GM12878 (cell line): ENCODE measurements around the gene PPP4R4.
"Not testable (repeated sequence)": the region's sequence is repeated elsewhere in the genome, so short reads cannot be mapped to it uniquely, and the experiment has no call there.

ENCODE experiments used
- CEBPB ChIP-seq, 2 experiments: fragments of 150-350 bp in 1 of 2; IDR thresholded peaks; 2 replicates each; pipeline ENCODE4 v1.6.1; 2012 to 2014; ENCODE audit warnings: low read depth in 2 of 2, low read length in 2 of 2, borderline replicate concordance in 1 of 2, inconsistent platforms in 1 of 2
- CHD1 ChIP-seq: IDR thresholded peaks from 2 replicates; pipeline ENCODE4 v1.6.1; 2012; ENCODE audit warnings: low read depth, low read length, improper control_type of control experiment
- MYC ChIP-seq: IDR thresholded peaks from 2 replicates; pipeline ENCODE4 v1.6.1; 2011; ENCODE audit warnings: mild to moderate bottlenecking, low read length, moderate library complexity, inconsistent platforms; ENCODE audit not compliant: insufficient read depth, insufficient replicate concordance, insufficient read length, severe bottlenecking
- TF ChIP-seq, protein P1 (sequence below): fragments of 450-650 bp; IDR thresholded peaks from 2 replicates; pipeline ENCODE4 v1.6.1; 2017; ENCODE audit warnings: mild to moderate bottlenecking, low read depth, inconsistent platforms; ENCODE audit not compliant: poor library complexity, severe bottlenecking
- TF ChIP-seq, protein P2 (sequence below), 3 experiments: IDR thresholded peaks in 2 of 3; conservative IDR thresholded peaks in 1 of 3; 2 replicates each; pipeline ENCODE4 v1.5.1; 2011; ENCODE audit warnings: low read depth in 3 of 3, low read length in 3 of 3, mild to moderate bottlenecking in 3 of 3, control low read depth in 2 of 3, moderate library complexity in 2 of 3, inconsistent platforms in 1 of 3, mixed read lengths in 1 of 3; ENCODE audit not compliant: control insufficient read depth in 2 of 3, insufficient read depth in 1 of 3; ENCODE audit errors: extremely low read depth in 1 of 3
- TF ChIP-seq, protein P3 (sequence below): IDR thresholded peaks from 2 replicates; pipeline ENCODE4 v1.6.1; 2012; ENCODE audit warnings: mild to moderate bottlenecking, low read depth, low read length
- TF ChIP-seq, protein P4 (sequence below): IDR thresholded peaks from 2 replicates; pipeline ENCODE4 v1.6.1; 2012; ENCODE audit warnings: improper control_type of control experiment, low read depth, low read length; ENCODE audit not compliant: insufficient replicate concordance

DNA sequence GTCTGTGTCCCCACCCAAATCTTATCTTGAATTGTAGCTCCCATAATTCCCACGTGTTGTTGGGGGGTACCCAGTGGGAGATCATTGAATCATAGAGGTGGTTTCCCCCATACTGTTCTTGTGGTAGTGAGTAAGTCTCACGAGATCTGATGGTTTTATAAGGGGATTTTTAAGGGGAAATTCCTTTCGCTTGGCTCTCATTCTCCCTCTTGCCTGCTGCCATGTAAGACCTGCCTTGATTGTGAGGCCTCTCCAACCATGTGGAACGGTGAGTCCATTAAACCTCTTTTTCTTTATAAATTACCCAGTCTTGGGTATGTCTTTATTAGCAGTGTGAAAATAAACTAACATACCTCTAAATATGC lies 122.0 kb downstream of the PPP4R4 start:
- TF ChIP-seq MYC; CEBPB (IDR thresholded peaks at IDR 0.05; ENCODE audit: borderline replicate concordance in 1 of 2, low read depth in 2 of 2, low read length in 2 of 2); CHD1: not testable (repeated sequence)
- TF ChIP-seq, protein P1, sequence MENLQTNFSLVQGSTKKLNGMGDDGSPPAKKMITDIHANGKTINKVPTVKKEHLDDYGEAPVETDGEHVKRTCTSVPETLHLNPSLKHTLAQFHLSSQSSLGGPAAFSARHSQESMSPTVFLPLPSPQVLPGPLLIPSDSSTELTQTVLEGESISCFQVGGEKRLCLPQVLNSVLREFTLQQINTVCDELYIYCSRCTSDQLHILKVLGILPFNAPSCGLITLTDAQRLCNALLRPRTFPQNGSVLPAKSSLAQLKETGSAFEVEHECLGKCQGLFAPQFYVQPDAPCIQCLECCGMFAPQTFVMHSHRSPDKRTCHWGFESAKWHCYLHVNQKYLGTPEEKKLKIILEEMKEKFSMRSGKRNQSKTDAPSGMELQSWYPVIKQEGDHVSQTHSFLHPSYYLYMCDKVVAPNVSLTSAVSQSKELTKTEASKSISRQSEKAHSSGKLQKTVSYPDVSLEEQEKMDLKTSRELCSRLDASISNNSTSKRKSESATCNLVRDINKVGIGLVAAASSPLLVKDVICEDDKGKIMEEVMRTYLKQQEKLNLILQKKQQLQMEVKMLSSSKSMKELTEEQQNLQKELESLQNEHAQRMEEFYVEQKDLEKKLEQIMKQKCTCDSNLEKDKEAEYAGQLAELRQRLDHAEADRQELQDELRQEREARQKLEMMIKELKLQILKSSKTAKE, result not testable (repeated sequence)
- TF ChIP-seq, protein P2, sequence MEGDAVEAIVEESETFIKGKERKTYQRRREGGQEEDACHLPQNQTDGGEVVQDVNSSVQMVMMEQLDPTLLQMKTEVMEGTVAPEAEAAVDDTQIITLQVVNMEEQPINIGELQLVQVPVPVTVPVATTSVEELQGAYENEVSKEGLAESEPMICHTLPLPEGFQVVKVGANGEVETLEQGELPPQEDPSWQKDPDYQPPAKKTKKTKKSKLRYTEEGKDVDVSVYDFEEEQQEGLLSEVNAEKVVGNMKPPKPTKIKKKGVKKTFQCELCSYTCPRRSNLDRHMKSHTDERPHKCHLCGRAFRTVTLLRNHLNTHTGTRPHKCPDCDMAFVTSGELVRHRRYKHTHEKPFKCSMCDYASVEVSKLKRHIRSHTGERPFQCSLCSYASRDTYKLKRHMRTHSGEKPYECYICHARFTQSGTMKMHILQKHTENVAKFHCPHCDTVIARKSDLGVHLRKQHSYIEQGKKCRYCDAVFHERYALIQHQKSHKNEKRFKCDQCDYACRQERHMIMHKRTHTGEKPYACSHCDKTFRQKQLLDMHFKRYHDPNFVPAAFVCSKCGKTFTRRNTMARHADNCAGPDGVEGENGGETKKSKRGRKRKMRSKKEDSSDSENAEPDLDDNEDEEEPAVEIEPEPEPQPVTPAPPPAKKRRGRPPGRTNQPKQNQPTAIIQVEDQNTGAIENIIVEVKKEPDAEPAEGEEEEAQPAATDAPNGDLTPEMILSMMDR (IDR thresholded peaks at IDR 0.05 in 2 of 3, conservative IDR thresholded peaks at IDR 0.05 in 1 of 3; ENCODE audit: control insufficient read depth in 2 of 3, extremely low read depth in 1 of 3, insufficient read depth in 1 of 3, low read depth in 3 of 3, low read length in 3 of 3), result not testable (repeated sequence)
- TF ChIP-seq, protein P3, sequence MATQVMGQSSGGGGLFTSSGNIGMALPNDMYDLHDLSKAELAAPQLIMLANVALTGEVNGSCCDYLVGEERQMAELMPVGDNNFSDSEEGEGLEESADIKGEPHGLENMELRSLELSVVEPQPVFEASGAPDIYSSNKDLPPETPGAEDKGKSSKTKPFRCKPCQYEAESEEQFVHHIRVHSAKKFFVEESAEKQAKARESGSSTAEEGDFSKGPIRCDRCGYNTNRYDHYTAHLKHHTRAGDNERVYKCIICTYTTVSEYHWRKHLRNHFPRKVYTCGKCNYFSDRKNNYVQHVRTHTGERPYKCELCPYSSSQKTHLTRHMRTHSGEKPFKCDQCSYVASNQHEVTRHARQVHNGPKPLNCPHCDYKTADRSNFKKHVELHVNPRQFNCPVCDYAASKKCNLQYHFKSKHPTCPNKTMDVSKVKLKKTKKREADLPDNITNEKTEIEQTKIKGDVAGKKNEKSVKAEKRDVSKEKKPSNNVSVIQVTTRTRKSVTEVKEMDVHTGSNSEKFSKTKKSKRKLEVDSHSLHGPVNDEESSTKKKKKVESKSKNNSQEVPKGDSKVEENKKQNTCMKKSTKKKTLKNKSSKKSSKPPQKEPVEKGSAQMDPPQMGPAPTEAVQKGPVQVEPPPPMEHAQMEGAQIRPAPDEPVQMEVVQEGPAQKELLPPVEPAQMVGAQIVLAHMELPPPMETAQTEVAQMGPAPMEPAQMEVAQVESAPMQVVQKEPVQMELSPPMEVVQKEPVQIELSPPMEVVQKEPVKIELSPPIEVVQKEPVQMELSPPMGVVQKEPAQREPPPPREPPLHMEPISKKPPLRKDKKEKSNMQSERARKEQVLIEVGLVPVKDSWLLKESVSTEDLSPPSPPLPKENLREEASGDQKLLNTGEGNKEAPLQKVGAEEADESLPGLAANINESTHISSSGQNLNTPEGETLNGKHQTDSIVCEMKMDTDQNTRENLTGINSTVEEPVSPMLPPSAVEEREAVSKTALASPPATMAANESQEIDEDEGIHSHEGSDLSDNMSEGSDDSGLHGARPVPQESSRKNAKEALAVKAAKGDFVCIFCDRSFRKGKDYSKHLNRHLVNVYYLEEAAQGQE, result not testable (repeated sequence)
- TF ChIP-seq, protein P4, sequence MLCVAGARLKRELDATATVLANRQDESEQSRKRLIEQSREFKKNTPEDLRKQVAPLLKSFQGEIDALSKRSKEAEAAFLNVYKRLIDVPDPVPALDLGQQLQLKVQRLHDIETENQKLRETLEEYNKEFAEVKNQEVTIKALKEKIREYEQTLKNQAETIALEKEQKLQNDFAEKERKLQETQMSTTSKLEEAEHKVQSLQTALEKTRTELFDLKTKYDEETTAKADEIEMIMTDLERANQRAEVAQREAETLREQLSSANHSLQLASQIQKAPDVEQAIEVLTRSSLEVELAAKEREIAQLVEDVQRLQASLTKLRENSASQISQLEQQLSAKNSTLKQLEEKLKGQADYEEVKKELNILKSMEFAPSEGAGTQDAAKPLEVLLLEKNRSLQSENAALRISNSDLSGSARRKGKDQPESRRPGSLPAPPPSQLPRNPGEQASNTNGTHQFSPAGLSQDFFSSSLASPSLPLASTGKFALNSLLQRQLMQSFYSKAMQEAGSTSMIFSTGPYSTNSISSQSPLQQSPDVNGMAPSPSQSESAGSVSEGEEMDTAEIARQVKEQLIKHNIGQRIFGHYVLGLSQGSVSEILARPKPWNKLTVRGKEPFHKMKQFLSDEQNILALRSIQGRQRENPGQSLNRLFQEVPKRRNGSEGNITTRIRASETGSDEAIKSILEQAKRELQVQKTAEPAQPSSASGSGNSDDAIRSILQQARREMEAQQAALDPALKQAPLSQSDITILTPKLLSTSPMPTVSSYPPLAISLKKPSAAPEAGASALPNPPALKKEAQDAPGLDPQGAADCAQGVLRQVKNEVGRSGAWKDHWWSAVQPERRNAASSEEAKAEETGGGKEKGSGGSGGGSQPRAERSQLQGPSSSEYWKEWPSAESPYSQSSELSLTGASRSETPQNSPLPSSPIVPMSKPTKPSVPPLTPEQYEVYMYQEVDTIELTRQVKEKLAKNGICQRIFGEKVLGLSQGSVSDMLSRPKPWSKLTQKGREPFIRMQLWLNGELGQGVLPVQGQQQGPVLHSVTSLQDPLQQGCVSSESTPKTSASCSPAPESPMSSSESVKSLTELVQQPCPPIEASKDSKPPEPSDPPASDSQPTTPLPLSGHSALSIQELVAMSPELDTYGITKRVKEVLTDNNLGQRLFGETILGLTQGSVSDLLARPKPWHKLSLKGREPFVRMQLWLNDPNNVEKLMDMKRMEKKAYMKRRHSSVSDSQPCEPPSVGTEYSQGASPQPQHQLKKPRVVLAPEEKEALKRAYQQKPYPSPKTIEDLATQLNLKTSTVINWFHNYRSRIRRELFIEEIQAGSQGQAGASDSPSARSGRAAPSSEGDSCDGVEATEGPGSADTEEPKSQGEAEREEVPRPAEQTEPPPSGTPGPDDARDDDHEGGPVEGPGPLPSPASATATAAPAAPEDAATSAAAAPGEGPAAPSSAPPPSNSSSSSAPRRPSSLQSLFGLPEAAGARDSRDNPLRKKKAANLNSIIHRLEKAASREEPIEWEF, result not testable (repeated sequence)
